CD4-positive, alpha-beta memory T cell (primary cell): Measurements from ENCODE around the gene ABCD1. TPM values are rescaled to one million over a fixed set of nuclear protein-coding genes. Genes with fewer than 3 reads are reported as not detected.
A peak's percentile ranks its signal among the peaks of the same experiment; 100 is the strongest.
"Not testable (repeated sequence)": the region's sequence is repeated elsewhere in the genome, so short reads cannot be mapped to it uniquely, and the experiment has no call there.

ENCODE experiments used
- CTCF ChIA-PET: fragments of 350-600 bp; sonication (Branson Sonifier 250); formaldehyde crosslinking; loops from one replicate; lab custom pipeline; 2021; ENCODE audit warnings: inconsistent platforms; ENCODE audit not compliant: partially characterized antibody; lab: Charles Lee
- POLR2A ChIA-PET: fragments of 350-600 bp; sonication (Branson Sonifier 250); formaldehyde crosslinking; loops from one replicate; lab custom pipeline; 2021; ENCODE audit not compliant: partially characterized antibody; lab: Charles Lee
- DNase-seq, 5 donors: peaks; one replicate each; pipeline versions ENCODE4 v3.0.0 to v3.0.0-alpha.2; 2020 to 2022; ENCODE audit warnings: mixed read lengths in 1 of 5
- H3K27ac ChIP-seq: one replicate; pipeline ENCODE4 v1.7.0; 2013; ENCODE audit warnings: low read depth, low read length
- H3K27me3 ChIP-seq: 2 replicates; pipeline ENCODE4 v1.7.0; 2013; ENCODE audit warnings: mild to moderate bottlenecking, low read length, moderate library complexity; ENCODE audit not compliant: insufficient read depth
- H3K36me3 ChIP-seq: 2 replicates; pipeline ENCODE4 v1.7.0; 2013; ENCODE audit warnings: mild to moderate bottlenecking, low read length, moderate library complexity; ENCODE audit not compliant: insufficient read depth
- H3K4me1 ChIP-seq: 2 replicates; pipeline ENCODE4 v1.7.0; 2013; ENCODE audit warnings: mild to moderate bottlenecking, low read length, moderate library complexity; ENCODE audit not compliant: insufficient read depth
- H3K4me3 ChIP-seq, 2 donors: one replicate each; pipeline ENCODE4 v1.7.0; 2013; ENCODE audit warnings: low read length in 2 of 2, mild to moderate bottlenecking in 1 of 2
- H3K9me3 ChIP-seq, 2 donors: one replicate each; pipeline ENCODE4 v1.7.0; 2013; ENCODE audit warnings: low read length in 2 of 2, control low read depth in 1 of 2; ENCODE audit not compliant: control insufficient read depth in 1 of 2
- H3K27ac Mint-ChIP-seq, 7 donors: one replicate each; pipeline ENCODE4 v1.8.0; 2020 to 2021; ENCODE audit warnings: mixed read lengths in 7 of 7, mild to moderate bottlenecking in 6 of 7, inconsistent platforms in 3 of 7, moderate library complexity in 3 of 7
- H3K27me3 Mint-ChIP-seq, 2 donors: one replicate each; pipeline ENCODE4 v1.8.0; 2020 to 2021; ENCODE audit warnings: mixed read lengths in 2 of 2
- H3K36me3 Mint-ChIP-seq, 2 donors: one replicate each; pipeline ENCODE4 v1.8.0; 2020 to 2021; ENCODE audit warnings: mixed read lengths in 2 of 2, inconsistent platforms in 1 of 2, mild to moderate bottlenecking in 1 of 2
- H3K4me1 Mint-ChIP-seq, 4 donors: one replicate each; pipeline ENCODE4 v1.8.0; 2020 to 2021; ENCODE audit warnings: mixed read lengths in 4 of 4, mild to moderate bottlenecking in 1 of 4
- H3K4me3 Mint-ChIP-seq, 8 donors: one replicate each; pipeline ENCODE4 v1.8.0; 2020 to 2021; ENCODE audit warnings: mixed read lengths in 8 of 8, mild to moderate bottlenecking in 7 of 8, moderate library complexity in 6 of 8, inconsistent platforms in 3 of 8
- H3K9me3 Mint-ChIP-seq, 8 donors: one replicate each; pipeline ENCODE4 v1.8.0; 2020 to 2021; ENCODE audit warnings: mixed read lengths in 8 of 8, mild to moderate bottlenecking in 5 of 8, inconsistent platforms in 3 of 8, moderate library complexity in 1 of 8
- intact Hi-C: fragments of 100-400 bp; cut with micrococcal nuclease; formaldehyde crosslinking; loops from one replicate; pipeline ENCODE4 v1.15.1; 2023
- polyA plus RNA-seq, 2 donors: library from polyadenylated mRNA; unstranded; fragments of 300-500 nt; fragmentation: Illumina TruSeq; gene quantifications; one replicate each; pipeline ENCODE4 v1.2.3, GENCODE V29; 2021
- total RNA-seq, 2 experiments: library from RNA; stranded (reverse); gene quantifications; one replicate each; pipeline ENCODE4 v1.2.3, GENCODE V29; 2021

Gene ABCD1
- total and polyA plus RNA-seq, 4 experiments from 2014 or later: 1.7 to 6.8 (median 4.9) TPM

- H3K27me3 Mint-ChIP-seq, H3K36me3 ChIP-seq, H3K27me3 ChIP-seq, CTCF ChIA-PET, intact Hi-C loops, POLR2A ChIA-PET, H3K36me3 Mint-ChIP-seq, DNase-seq, H3K27ac Mint-ChIP-seq, H3K4me3 ChIP-seq, H3K9me3 Mint-ChIP-seq, H3K9me3 ChIP-seq, H3K27ac ChIP-seq, H3K4me3 Mint-ChIP-seq: not testable (repeated sequence)
- peaks cover 6 to 25% (median 12%) of the 10 kb centered on the region in 4 donors for H3K4me1 Mint-ChIP-seq
- H3K4me1 ChIP-seq: peaks cover 16% of the 10 kb centered on the region
These were observed 19.0 kb downstream of the ABCD1 start for GRCh38 chrX:153743468-153744209.

DNA sequence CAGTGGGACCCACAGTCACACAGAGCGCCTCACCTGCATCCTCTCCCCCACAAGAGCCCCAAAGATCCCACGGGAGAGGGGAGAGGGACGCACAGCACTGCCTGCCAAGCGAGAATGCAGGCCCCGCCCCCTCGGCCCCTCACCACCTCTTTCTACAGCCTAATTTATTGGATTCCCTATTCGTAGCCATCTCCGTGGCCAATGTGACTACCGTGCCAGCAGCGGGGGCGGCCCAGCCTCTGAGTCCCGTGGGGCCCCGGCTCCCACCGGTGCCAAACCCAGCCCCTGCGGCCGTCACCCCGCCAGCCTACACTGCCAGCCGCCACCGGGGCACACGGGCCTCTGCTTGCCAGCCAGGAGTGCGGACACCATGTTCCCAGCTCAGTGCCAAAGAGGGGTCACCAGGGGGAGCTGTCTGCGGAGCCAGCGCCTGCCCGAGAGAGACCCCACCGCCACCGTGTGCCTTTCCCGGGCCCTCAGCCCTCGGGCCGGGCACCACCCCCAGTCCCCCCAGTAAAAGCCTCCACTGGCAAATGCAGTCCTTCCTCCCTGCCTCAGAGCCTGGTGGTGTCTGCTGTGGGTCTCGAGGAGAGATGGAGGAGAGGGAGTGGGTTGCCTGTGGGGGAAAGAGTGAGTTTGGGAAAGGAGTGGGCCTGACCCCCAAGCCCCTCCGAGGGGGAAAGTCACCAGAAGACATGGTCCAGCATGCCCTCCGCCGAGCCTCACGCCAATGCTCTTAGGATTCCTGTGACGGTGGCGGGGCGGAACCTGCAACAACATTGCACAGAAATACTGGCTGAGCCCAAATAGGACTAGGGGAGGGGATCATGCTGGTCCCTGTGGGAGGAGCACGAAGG lies 19.8 kb downstream of the ABCD1 start:
- Histone ChIP-seq H3K4me1 (peaks cover 14% of the 10 kb centered on the region), H3K9me3 (no peaks in the 10 kb centered on the region), H3K27ac (no peak overlapping the region), H3K36me3 (no peaks in the 10 kb centered on the region), H3K4me3 (no peak overlapping the region), H3K27me3 (no peaks in the 10 kb centered on the region)
- Mint-ChIP-seq H3K4me3 (peak overlapping the region in 2 of 8 donors; percentile 58 to 62), H3K36me3 (no peaks in the 10 kb centered on the region), H3K9me3 (peaks cover 0 to 2% (median 0%) of the 10 kb centered on the region in 8 donors), H3K27ac (no peak overlapping the region), H3K4me1 (peaks cover 6 to 18% (median 12%) of the 10 kb centered on the region in 4 donors), H3K27me3 (peaks cover 0 to 1% of the 10 kb centered on the region in 2 donors)
- CTCF ChIA-PET: no interaction called here
- POLR2A ChIA-PET: no interaction called here
- peak in 1 of 5 donors; percentile 23 for DNase-seq
- intact Hi-C loops: no loop called here

- H3K4me1 Mint-ChIP-seq: peaks cover 6 to 12% (median 9%) of the 10 kb centered on the region in 4 donors
- DNase-seq, H3K36me3 Mint-ChIP-seq, CTCF ChIA-PET, H3K4me1 ChIP-seq, H3K9me3 Mint-ChIP-seq, H3K9me3 ChIP-seq, H3K27ac Mint-ChIP-seq, H3K4me3 ChIP-seq, H3K36me3 ChIP-seq, intact Hi-C loops, H3K27ac ChIP-seq, H3K27me3 ChIP-seq, H3K4me3 Mint-ChIP-seq, H3K27me3 Mint-ChIP-seq: not testable (repeated sequence)
- POLR2A ChIA-PET: interaction anchor here (0.6 kb wide), 1 partner anchor 181 kb away, joined by 3 read pairs; no protein-coding TSS in a partner anchor
These were observed 20.4 kb downstream of the ABCD1 start for GRCh38 chrX:153745067-153745433.

- Mint-ChIP-seq H3K9me3 (peaks cover 0 to 2% (median 0%) of the 10 kb centered on the region in 8 donors), H3K4me1 (peaks cover 0 to 5% (median under 1%) of the 10 kb centered on the region in 4 donors), H3K4me3 (no peak overlapping the region), H3K27ac (no peak overlapping the region), H3K36me3 (no peaks in the 10 kb centered on the region), H3K27me3 (peaks cover 0 to 1% of the 10 kb centered on the region in 2 donors)
- Histone ChIP-seq H3K9me3 (no peaks in the 10 kb centered on the region), H3K4me3 (no peak overlapping the region), H3K27ac (no peak overlapping the region), H3K36me3 (no peaks in the 10 kb centered on the region), H3K27me3 (no peaks in the 10 kb centered on the region), H3K4me1 (no peaks in the 10 kb centered on the region)
- DNase-seq: no peak
- intact Hi-C loops: no loop called here
- CTCF ChIA-PET: no interaction called here
- POLR2A ChIA-PET: no interaction called here
These were observed 21.7 kb downstream of the ABCD1 start for GRCh38 chrX:153746359-153746758.

DNA sequence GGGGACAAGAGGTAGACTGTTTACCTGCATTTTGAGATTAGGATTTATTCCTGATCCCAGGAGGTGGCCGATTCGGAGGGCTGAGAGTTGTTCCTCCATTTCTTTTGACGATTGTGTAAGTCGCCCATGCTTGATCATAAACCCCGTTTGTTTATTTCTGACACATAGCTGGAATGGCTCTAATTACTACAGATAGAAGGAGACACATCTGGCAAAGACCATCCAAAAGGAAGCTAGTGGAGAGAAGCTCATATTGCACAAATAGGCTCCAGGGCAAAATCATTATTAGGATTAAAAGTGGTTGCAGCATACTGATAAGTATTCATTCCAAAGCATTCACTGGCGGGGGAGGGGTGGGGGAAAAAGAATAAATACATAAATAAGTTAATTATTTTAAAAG lies 22.3 kb downstream of the ABCD1 start:
- H3K36me3 ChIP-seq, H3K4me3 ChIP-seq, H3K27ac Mint-ChIP-seq, POLR2A ChIA-PET, H3K27me3 ChIP-seq, H3K27ac ChIP-seq, H3K36me3 Mint-ChIP-seq, CTCF ChIA-PET, H3K9me3 Mint-ChIP-seq, H3K9me3 ChIP-seq, DNase-seq, H3K27me3 Mint-ChIP-seq, H3K4me3 Mint-ChIP-seq, H3K4me1 ChIP-seq, H3K4me1 Mint-ChIP-seq, intact Hi-C loops: not testable (repeated sequence)

- CTCF ChIA-PET, H3K4me3 Mint-ChIP-seq, DNase-seq, H3K27ac Mint-ChIP-seq, H3K4me3 ChIP-seq, H3K27me3 Mint-ChIP-seq, H3K27ac ChIP-seq, H3K9me3 Mint-ChIP-seq, H3K4me1 Mint-ChIP-seq, intact Hi-C loops, H3K36me3 Mint-ChIP-seq, H3K36me3 ChIP-seq, H3K9me3 ChIP-seq, POLR2A ChIA-PET, H3K27me3 ChIP-seq, H3K4me1 ChIP-seq: not testable (repeated sequence)
These were observed 24.4 kb downstream of the ABCD1 start for GRCh38 chrX:153749017-153749416.

DNA sequence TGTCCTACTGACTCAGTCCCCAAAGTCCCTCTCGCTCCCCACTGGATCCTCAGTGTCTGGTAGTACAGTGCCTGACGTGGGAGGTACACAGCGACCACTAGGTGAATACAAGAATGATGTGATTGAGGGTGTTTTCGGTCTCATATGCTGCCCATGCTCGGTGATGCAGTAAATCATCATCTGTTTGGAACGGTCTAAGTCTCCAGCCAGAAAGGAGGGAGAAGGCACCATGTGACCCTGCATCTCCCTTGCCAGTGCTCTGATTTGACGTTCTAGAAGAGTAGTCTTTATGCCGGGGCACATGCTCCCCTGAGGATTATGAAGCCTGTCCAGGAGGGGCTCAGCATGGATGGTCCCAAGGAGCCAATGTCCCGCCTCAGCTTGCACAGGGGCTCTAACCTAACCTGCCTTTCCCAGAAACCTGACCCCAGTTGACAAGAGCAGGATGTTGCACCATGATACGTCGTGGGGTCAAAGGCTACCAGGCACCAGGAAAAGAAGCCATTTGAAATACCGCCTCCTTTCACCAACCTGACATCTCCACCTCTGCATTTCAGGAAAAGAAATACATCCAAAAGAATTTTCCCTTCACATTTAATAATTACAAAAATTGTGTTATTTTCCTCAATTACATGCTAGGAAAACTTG lies 25.6 kb downstream of the ABCD1 start:
- H3K27ac Mint-ChIP-seq: no peak overlapping the region
- intact Hi-C loops: no loop called here

More for the DNA sequence above, 25.6 kb downstream of the ABCD1 start:
- Mint-ChIP-seq H3K4me3 (no peak overlapping the region), H3K36me3 (no peaks in the 10 kb centered on the region), H3K9me3 (peaks cover 0 to 2% (median 0%) of the 10 kb centered on the region in 8 donors), H3K4me1 (peaks cover 0 to 1% (median 0%) of the 10 kb centered on the region in 4 donors), H3K27me3 (peaks cover 0 to 1% of the 10 kb centered on the region in 2 donors)
- ChIA-PET POLR2A (no interaction called here), CTCF (no interaction called here)
- H3K4me1 ChIP-seq: no peaks in the 10 kb centered on the region
- no peak overlapping the region for H3K4me3 ChIP-seq
- no peak for DNase-seq
- H3K27me3 ChIP-seq: no peaks in the 10 kb centered on the region
- H3K9me3 ChIP-seq: no peaks in the 10 kb centered on the region
- no peaks in the 10 kb centered on the region for H3K36me3 ChIP-seq
- H3K27ac ChIP-seq: no peak overlapping the region
